ENCODE data around the gene ANTXR2. TPM values are rescaled to one million over a fixed set of nuclear protein-coding genes. Genes with fewer than 3 reads are reported as not detected.

Gene ANTXR2
- total RNA-seq, 6 donors from 2014 or later = 26.0 to 61.0 (median 37.5) TPM

GRCh38 chr4:80035336-80035735 is 37.7 kb downstream of the ANTXR2 start:
- Histone ChIP-seq H3K9me3 (no peaks in the 10 kb centered on the region), H3K4me3 (no peak overlapping the region), H3K4me1 (peaks cover 4 to 24% (median 16%) of the 10 kb centered on the region in 4 donors), H3K36me3 (peaks cover 0 to 25% (median 1%) of the 10 kb centered on the region in 4 donors), H3K27ac (peak overlapping the region in 2 of 4 donors; percentile 29 to 76), H3K27me3 (no peaks in the 10 kb centered on the region)
- DNase-seq (no peak), ATAC-seq (ENCODE audit: low FRiP score in 2 of 2) (no peak)
- TF ChIP-seq POLR2A (IDR thresholded peaks at IDR 0.05) (no peak), POLR2AphosphoS5 (IDR thresholded peaks at IDR 0.05) (no peak), CTCF (IDR thresholded peaks at IDR 0.05) (no peak), EP300 (IDR thresholded peaks at IDR 0.05) (no peak)
- 60 to 71% methylated on average over 2 of the region's 2 CpGs for WGBS, 2 donors

GRCh38 chr4:80033581-80033980 is 39.4 kb downstream of the ANTXR2 start:
- H3K4me1 ChIP-seq = peaks cover 4 to 24% (median 16%) of the 10 kb centered on the region in 4 donors
- H3K4me3 ChIP-seq = no peak overlapping the region
- no peaks in the 10 kb centered on the region for H3K9me3 ChIP-seq
- TF ChIP-seq CTCF (IDR thresholded peaks at IDR 0.05) (no peak), EP300 (IDR thresholded peaks at IDR 0.05) (no peak), POLR2AphosphoS5 (IDR thresholded peaks at IDR 0.05) (no peak), POLR2A (IDR thresholded peaks at IDR 0.05) (no peak)
- H3K36me3 ChIP-seq = peaks cover 0 to 28% (median 2%) of the 10 kb centered on the region in 4 donors
- H3K27me3 ChIP-seq = no peaks in the 10 kb centered on the region
- no peak overlapping the region for H3K27ac ChIP-seq
- ATAC-seq (ENCODE audit: low FRiP score in 2 of 2) = no peak
- DNase-seq = no peak

GRCh38 chr4:80029364-80029763 is 43.7 kb downstream of the ANTXR2 start:
- no peak overlapping the region for H3K4me3 ChIP-seq
- ATAC-seq (ENCODE audit: low FRiP score in 2 of 2) (no peak), DNase-seq (no peak)
- H3K36me3 ChIP-seq = peaks cover 0 to 36% (median 4%) of the 10 kb centered on the region in 4 donors
- no peak overlapping the region for H3K27ac ChIP-seq
- H3K9me3 ChIP-seq = no peaks in the 10 kb centered on the region
- no peak for TF ChIP-seq POLR2A (IDR thresholded peaks at IDR 0.05)
- no peak for TF ChIP-seq POLR2AphosphoS5 (IDR thresholded peaks at IDR 0.05)
- TF ChIP-seq EP300 (IDR thresholded peaks at IDR 0.05) = no peak
- no peaks in the 10 kb centered on the region for H3K27me3 ChIP-seq
- 64 to 69% methylated on average over 2 of the region's 2 CpGs for WGBS, 2 donors
- H3K4me1 ChIP-seq = no peaks in the 10 kb centered on the region

- Histone ChIP-seq H3K4me1 (no peaks in the 10 kb centered on the region), H3K36me3 (peaks cover 0 to 31% (median 4%) of the 10 kb centered on the region in 4 donors), H3K9me3 (no peaks in the 10 kb centered on the region), H3K27ac (no peak overlapping the region), H3K27me3 (no peaks in the 10 kb centered on the region), H3K4me3 (no peak overlapping the region)
- 68 to 76% methylated on average over 2 of the region's 2 CpGs for WGBS, 2 donors
- TF ChIP-seq EP300 (IDR thresholded peaks at IDR 0.05) (no peak), POLR2A (IDR thresholded peaks at IDR 0.05) (no peak), CTCF (IDR thresholded peaks at IDR 0.05) (no peak), POLR2AphosphoS5 (IDR thresholded peaks at IDR 0.05) (no peak)
- no peak for DNase-seq
- no peak for ATAC-seq (ENCODE audit: low FRiP score in 2 of 2)
These were observed 45.4 kb downstream of the ANTXR2 start for GRCh38 chr4:80027611-80028010.

GRCh38 chr4:80026100-80026499 is 46.9 kb downstream of the ANTXR2 start:
- WGBS, 2 donors = 84 to 91% methylated on average over 4 of the region's 4 CpGs
- H3K27me3 ChIP-seq = no peaks in the 10 kb centered on the region
- H3K36me3 ChIP-seq = peaks cover 0 to 26% (median 4%) of the 10 kb centered on the region in 4 donors
- DNase-seq (no peak), ATAC-seq (ENCODE audit: low FRiP score in 2 of 2) (no peak)
- TF ChIP-seq CTCF (IDR thresholded peaks at IDR 0.05) = no peak
- no peak overlapping the region for H3K4me3 ChIP-seq
- H3K27ac ChIP-seq = no peak overlapping the region
- H3K9me3 ChIP-seq = no peaks in the 10 kb centered on the region
- no peaks in the 10 kb centered on the region for H3K4me1 ChIP-seq
